Mesodermal cell (in vitro differentiated cells): ENCODE data around the gene SUSD2. TPM values are rescaled to one million over a fixed set of nuclear protein-coding genes. Genes with fewer than 3 reads are reported as not detected.
"Not testable (repeated sequence)": the region's sequence is repeated elsewhere in the genome, so short reads cannot be mapped to it uniquely, and the experiment has no call there.

Source experiments
- H3K27ac ChIP-seq: 2 replicates; pipeline ENCODE4 v1.7.0; 2013; ENCODE audit warnings: mild to moderate bottlenecking, low read depth, low read length, moderate library complexity; ENCODE audit not compliant: severe bottlenecking
- H3K36me3 ChIP-seq: 2 replicates; pipeline ENCODE4 v1.7.1; 2013; ENCODE audit warnings: mild to moderate bottlenecking, low read length, moderate library complexity; ENCODE audit not compliant: control insufficient read depth, insufficient read depth
- H3K4me1 ChIP-seq: one replicate; pipeline ENCODE4 v1.7.1; 2013; ENCODE audit warnings: mild to moderate bottlenecking, low read length; ENCODE audit not compliant: insufficient read depth, control insufficient read depth, poor library complexity, severe bottlenecking
- H3K4me3 ChIP-seq: 2 replicates; pipeline ENCODE4 v1.7.0; 2013; ENCODE audit warnings: low read length, control low read depth, mild to moderate bottlenecking; ENCODE audit not compliant: insufficient read depth, poor library complexity, severe bottlenecking; ENCODE audit errors: extremely low read depth
- H3K9me3 ChIP-seq: 2 replicates; pipeline ENCODE4 v1.7.1; 2013; ENCODE audit warnings: mild to moderate bottlenecking, low read length, moderate library complexity; ENCODE audit not compliant: control insufficient read depth
- WGBS, 2 experiments: methylation state at CpG; one replicate each; pipeline ENCODE4 v1.1.5; 2013; ENCODE audit warnings: missing lambda C conversion rate in 2 of 2; ENCODE audit not compliant: insufficient coverage in 2 of 2; 5-methylcytosine and 5-hydroxymethylcytosine counted together
- polyA plus RNA-seq, 2 experiments: library from polyadenylated mRNA; stranded (reverse); fragments of 50-300 nt; gene quantifications; one replicate each; pipeline ENCODE4 v1.2.3, GENCODE V29; 2013

Gene SUSD2
- polyA plus RNA-seq (2013, experiment 1 of 2) = 2.1 TPM
- polyA plus RNA-seq (2013, experiment 2 of 2) = 1.9 TPM

DNA sequence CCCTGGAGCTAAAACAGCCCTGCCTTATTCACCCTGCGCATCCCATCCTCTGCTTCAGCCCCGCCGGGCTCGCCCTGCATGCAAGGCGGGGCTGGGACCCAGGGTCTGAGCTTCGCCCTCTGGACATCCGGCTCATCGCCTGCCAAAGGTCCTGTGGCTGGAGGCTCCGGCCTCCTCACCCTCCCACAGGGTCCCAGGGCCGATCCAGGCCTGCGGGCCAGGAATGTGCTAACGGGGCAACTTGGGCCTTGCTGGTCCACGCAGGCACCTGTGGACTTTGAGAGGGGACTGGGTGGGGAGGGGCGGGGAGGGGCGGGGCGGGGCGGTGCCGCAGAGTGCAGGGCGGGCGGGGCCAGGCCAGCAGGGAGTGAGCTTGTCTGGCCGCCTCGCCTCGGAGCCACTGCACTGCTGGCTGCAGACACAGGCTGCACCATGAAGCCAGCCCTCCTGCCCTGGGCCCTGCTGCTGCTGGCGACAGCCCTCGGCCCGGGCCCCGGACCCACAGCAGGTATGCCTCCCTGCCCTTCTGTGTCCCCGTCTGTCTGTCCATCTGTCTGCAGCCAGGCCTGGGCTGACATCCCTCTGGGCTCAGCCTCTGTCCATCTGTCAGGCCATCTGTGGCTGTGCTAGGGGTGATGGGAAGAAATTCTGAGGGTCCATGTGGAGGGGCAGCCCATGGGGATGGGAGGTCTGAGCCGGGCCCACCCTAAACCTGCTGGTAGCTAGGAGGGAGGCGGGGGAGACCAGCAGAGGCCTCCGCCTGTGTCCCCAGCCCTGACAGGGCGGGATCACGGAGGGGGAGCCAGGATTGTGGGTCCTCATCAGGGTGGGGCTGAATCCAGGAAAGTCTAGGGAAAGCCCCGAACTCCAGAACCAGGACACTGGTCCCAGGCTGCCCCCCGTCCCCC lies at the start of gene SUSD2:
Gene SUSD2, plus strand, starts transcription at position 400 of the 908 bp plus-strand sequence. Its CDS starts 33 bp downstream, at position 433.
- Histone ChIP-seq H3K4me3 (no peak within 1 kb of the TSS), H3K27ac (no peak within 1 kb of the TSS)

DNA sequence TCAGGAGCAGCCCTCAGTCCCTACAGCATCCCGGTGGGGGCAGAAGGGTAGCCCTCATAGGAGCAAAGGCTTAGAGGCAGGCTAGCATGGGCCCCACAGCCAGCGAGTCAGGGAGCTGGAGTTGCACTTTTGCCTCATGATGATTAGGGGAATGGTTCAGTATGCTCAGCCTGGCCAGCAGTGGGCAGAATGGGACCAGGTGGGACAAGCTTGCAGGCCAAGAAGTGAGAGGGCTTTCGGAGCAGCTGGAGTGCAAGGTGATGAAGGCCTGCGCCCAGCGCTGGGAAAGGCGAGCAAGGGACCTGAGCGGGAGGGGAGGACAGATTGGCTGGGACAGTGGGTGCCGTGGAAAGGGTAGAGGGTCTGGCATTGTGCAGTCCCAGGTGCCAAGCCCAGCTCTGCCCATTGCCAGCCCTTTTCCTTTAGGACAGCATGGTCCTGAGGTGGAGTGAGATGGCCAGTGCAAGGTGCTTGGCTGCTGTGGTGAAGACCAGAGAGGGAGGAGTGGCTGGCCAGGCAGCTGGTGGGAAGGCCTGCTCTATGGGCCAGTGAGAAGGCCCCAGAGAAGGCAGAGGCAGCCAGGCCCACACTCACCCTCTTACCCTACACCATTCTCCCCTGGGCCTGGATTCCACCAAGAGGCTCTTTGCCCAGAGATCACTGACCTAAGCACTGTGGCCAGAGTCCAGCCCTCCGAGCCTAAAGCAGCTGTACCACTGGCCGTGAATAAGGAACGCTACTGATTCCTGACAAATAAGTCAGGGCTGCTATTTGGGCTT lies 47.9 kb upstream of the SUSD2 start:
- H3K9me3 ChIP-seq = no peaks in the 10 kb centered on the region
- no peak overlapping the region for H3K27ac ChIP-seq
- no peaks in the 10 kb centered on the region for H3K4me1 ChIP-seq
- 93 to 95% methylated on average over 10 to 11 of the region's 11 CpGs for WGBS, 2 experiments
- H3K36me3 ChIP-seq = peaks cover 21% of the 10 kb centered on the region
- no peak overlapping the region for H3K4me3 ChIP-seq

More for the DNA sequence above, at the start of gene SUSD2:
- H3K9me3 ChIP-seq = no peaks in the 10 kb centered on the region
- peaks cover 8% of the 10 kb centered on the region for H3K36me3 ChIP-seq
- WGBS, 2 experiments = 58 to 73% methylated on average over 19 to 23 of the region's 35 CpGs
- peaks cover 7% of the 10 kb centered on the region for H3K4me1 ChIP-seq

DNA sequence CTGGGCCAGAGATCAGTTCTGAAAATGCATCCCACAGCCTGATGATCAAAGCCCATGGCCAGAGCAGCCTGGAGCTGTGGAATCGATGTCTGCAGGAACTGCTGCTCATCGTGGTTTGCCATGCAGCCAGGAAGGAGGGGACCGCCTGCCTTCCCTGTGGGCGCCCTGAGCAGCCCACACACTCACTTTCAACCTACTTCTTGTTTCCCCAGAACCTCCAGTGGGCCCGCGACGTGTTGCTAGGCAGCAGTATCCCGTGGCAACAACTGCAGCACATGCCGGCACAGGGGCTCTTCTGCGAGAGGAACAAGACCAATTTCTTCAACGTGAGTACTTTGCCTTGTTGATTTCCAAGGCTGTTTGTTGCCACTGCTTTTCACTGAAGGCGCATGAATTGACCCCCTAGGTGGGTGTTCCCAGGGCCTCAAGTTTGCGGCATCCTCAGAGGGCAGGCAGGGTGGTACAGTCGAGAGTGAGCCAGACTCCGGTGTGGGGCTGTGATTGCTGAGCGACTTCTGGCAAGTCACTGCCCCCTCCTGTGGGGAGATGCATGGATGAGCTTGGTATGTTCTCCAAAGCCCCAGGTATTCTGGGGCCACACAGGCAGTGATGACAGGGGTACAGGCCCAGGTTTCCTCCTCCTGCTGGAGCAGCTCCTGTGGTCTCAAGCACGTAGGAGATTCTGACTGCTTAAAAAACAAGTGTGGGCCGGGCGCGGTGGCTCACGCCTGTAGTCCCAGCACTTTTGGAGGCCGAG lies 47.0 kb upstream of the SUSD2 start:
- Histone ChIP-seq H3K36me3 (peaks cover 23% of the 10 kb centered on the region), H3K9me3 (no peaks in the 10 kb centered on the region), H3K27ac (no peak overlapping the region), H3K4me3 (no peak overlapping the region), H3K4me1 (no peaks in the 10 kb centered on the region)
- 87 to 88% methylated on average over 20 to 22 of the region's 22 CpGs for WGBS, 2 experiments

GRCh38 chr22:24136533-24136932 lies 44.8 kb upstream of the SUSD2 start:
- H3K4me3 ChIP-seq, H3K9me3 ChIP-seq, H3K27ac ChIP-seq, H3K4me1 ChIP-seq: not testable (repeated sequence)
- 86 to 92% methylated on average over 3 to 5 of the region's 6 CpGs for WGBS, 2 experiments
- H3K36me3 ChIP-seq = peaks cover 23% of the 10 kb centered on the region

DNA sequence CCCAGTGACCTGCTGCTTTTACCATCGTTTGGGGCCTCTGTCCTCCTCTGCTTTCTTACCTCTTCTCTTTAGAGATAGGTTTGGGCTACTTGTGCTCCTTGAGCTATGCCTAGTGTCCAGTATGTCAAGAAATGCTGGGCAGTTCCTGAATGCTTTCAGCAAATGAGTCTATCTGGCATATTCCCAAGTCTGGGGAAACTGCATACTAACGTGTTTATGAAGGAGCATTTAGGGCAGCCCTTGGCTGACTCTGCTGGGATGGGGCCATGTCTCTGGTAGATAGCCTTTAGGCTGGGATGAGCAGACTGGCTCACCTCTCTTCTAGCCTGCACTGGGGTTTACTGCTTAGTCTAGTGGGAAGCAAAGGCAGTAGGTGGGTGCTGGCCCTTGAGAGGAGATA lies 43.7 kb upstream of the SUSD2 start:
- 82 to 92% methylated on average over 1 to 2 of the region's 2 CpGs for WGBS, 2 experiments
- H3K36me3 ChIP-seq = peaks cover 22% of the 10 kb centered on the region
- no peaks in the 10 kb centered on the region for H3K4me1 ChIP-seq
- no peak overlapping the region for H3K27ac ChIP-seq
- no peaks in the 10 kb centered on the region for H3K9me3 ChIP-seq
- H3K4me3 ChIP-seq = no peak overlapping the region

DNA sequence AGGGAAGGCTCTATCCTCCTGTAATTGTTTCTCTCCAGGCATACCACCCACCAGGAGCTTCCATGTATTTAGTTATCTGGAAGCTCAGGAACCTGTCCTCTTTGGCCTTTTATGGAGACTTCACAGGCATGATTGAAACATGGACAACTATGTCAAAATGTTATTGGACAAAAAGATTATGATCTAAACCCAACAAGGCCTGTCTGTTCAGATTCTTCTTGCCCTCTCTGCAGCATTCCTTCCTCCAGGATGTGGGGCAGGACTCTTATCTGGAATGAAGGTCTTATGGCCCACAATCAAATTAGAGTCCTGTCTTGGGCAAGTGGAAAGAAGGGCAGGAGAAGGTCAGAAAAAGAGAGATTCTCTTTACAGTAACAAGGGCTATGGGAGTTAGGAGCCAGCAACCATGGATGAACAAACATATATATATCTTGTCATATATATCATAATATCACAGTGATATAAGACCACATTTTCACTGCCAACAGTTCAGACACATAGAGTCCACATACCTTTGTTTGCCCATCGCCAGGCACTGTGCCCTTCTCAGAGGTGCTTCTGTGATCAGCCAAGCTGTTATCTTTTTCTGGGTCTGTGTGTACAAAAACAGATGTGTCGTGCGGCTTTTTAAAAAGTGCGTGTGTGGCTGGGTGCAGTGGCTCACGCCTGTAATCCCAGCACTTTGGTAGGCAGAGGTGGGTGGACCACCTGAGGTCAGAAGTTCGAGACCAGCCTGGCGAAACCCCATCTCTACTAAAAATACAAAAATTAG lies 42.5 kb upstream of the SUSD2 start:
- Histone ChIP-seq H3K36me3 (peaks cover 22% of the 10 kb centered on the region), H3K4me1 (no peaks in the 10 kb centered on the region), H3K4me3 (no peak overlapping the region), H3K9me3 (no peaks in the 10 kb centered on the region), H3K27ac (no peak overlapping the region)
- 91 to 96% methylated on average over 4 to 6 of the region's 7 CpGs for WGBS, 2 experiments

GRCh38 chr22:24140357-24140756 lies 40.9 kb upstream of the SUSD2 start:
- 79 to 83% methylated on average over 3 of the region's 3 CpGs for WGBS, 2 experiments
- H3K4me1 ChIP-seq = no peaks in the 10 kb centered on the region
- no peaks in the 10 kb centered on the region for H3K9me3 ChIP-seq
- H3K36me3 ChIP-seq = peaks cover 25% of the 10 kb centered on the region
- no peak overlapping the region for H3K27ac ChIP-seq
- no peak overlapping the region for H3K4me3 ChIP-seq

GRCh38 chr22:24141586-24141985 lies 39.7 kb upstream of the SUSD2 start:
- Histone ChIP-seq H3K4me1 (peaks cover 11% of the 10 kb centered on the region), H3K9me3 (no peaks in the 10 kb centered on the region), H3K27ac (no peak overlapping the region), H3K4me3 (no peak overlapping the region), H3K36me3 (peaks cover 25% of the 10 kb centered on the region)
- 100% methylated on average over 1 to 2 of the region's 2 CpGs for WGBS, 2 experiments

- Histone ChIP-seq H3K4me3 (no peak overlapping the region), H3K27ac (no peak overlapping the region), H3K36me3 (peaks cover 23% of the 10 kb centered on the region), H3K9me3 (no peaks in the 10 kb centered on the region), H3K4me1 (peaks cover 17% of the 10 kb centered on the region)
- 86 to 100% methylated on average over 2 of the region's 2 CpGs for WGBS, 2 experiments
Observed at GRCh38 chr22:24142241-24142640, 39.0 kb upstream of the SUSD2 start.

GRCh38 chr22:24142831-24143230 lies 38.5 kb upstream of the SUSD2 start:
- H3K4me3 ChIP-seq = no peak overlapping the region
- WGBS, 2 experiments = 100% methylated on average over 3 of the region's 3 CpGs
- peaks cover 17% of the 10 kb centered on the region for H3K36me3 ChIP-seq
- H3K4me1 ChIP-seq = peaks cover 23% of the 10 kb centered on the region
- H3K27ac ChIP-seq = no peak overlapping the region
- no peaks in the 10 kb centered on the region for H3K9me3 ChIP-seq
